Subcutaneous adipose tissue (tissue), 4 donors: ENCODE data around the gene OR2A25. TPM values are rescaled to one million over a fixed set of nuclear protein-coding genes. Genes with fewer than 3 reads are reported as not detected.

Source experiments
- total RNA-seq, 4 donors: library from RNA; depleted of rRNA; stranded (reverse); fragments of >200 nt; gene quantifications; one replicate each; pipeline ENCODE4 v1.1.0, GENCODE V29; 2016
- TF ChIP-seq, protein P1 (sequence below): fragments of 450-650 bp; IDR thresholded peaks from one replicate; pipeline ENCODE4 v1.5.1; 2016; ENCODE audit warnings: low read depth, mild to moderate bottlenecking, control low read depth, antibody characterized with exemption, moderate library complexity

Gene OR2A25
- total RNA-seq, 4 donors from 2014 or later = not detected

- TF ChIP-seq, protein P1, sequence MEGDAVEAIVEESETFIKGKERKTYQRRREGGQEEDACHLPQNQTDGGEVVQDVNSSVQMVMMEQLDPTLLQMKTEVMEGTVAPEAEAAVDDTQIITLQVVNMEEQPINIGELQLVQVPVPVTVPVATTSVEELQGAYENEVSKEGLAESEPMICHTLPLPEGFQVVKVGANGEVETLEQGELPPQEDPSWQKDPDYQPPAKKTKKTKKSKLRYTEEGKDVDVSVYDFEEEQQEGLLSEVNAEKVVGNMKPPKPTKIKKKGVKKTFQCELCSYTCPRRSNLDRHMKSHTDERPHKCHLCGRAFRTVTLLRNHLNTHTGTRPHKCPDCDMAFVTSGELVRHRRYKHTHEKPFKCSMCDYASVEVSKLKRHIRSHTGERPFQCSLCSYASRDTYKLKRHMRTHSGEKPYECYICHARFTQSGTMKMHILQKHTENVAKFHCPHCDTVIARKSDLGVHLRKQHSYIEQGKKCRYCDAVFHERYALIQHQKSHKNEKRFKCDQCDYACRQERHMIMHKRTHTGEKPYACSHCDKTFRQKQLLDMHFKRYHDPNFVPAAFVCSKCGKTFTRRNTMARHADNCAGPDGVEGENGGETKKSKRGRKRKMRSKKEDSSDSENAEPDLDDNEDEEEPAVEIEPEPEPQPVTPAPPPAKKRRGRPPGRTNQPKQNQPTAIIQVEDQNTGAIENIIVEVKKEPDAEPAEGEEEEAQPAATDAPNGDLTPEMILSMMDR = no peak
Measured at GRCh38 chr7:144074374-144074773, 4.8 kb downstream of the OR2A25 start.

- TF ChIP-seq, protein P1 = no peak
Measured at GRCh38 chr7:144085978-144086377, 16.4 kb downstream of the OR2A25 start, which contains the start of gene OR2A12. TSS of gene OR2A12 (plus strand) at chr7:144086278. CDS start at chr7:144095108, 8,830 bp downstream.

DNA sequence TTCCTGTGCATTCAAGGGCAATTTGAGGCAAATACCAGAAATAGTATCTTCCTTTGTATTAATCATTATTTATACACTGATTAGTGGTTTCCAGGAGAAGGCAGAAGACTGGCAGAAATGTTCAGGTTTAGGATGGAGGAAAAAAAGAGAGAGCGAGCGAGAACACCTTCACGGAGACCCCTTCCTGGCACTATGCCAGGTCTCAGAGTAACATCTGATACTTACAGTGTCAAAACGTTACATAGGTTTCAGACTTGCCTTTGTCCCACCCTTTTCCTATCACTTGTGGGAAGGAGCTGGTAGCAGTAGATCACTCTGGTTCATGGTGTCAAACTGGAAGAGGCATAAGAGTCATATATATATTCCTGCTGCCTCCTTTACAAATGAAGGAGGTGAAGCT is 17.1 kb downstream of the OR2A25 start:
- TF ChIP-seq, protein P1 = no peak

DNA sequence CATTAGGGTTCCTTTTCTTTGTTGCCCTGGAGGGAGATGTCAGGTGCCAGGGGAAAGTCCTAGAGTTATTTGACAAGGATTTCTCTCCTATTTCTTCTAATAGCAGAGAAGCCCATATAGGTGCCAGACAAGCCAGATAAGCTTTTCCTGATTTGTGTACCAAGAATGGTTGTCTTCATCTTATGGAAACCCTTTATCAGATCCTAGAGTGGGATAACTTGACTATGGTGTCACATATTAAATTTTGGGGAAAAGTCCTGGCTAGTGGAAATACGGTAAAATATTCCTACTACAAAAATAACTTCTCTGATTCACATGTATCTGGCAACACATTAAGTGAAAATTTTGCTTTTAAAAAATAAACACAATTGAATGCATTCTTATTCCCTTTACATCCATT is 17.6 kb downstream of the OR2A25 start:
- TF ChIP-seq, protein P1 = no peak

- TF ChIP-seq, protein P1 = no peak
Measured at GRCh38 chr7:144090667-144091066, 21.1 kb downstream of the OR2A25 start.

- TF ChIP-seq, protein P1 = no peak
Measured at GRCh38 chr7:144098776-144099175, 29.2 kb downstream of the OR2A25 start.

DNA sequence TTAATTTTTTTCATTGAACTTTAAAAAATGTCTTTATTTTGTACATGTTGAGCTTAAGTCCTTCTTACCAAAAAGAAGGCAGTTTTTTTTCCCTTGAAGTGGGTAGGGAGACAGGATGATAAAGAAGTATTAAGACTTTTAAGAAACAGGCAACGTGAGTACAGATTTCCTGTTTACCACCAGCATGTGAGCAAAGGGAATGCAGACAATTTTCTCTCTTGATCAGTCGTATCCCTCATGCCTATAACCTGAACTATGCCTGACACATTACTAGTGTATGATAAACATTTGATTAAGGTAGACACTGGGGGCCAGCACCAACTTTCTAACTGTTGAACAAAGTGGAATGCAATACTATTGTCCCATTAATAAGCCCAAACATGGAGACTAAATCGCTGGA is 31.0 kb downstream of the OR2A25 start:
- TF ChIP-seq, protein P1 = no peak

DNA sequence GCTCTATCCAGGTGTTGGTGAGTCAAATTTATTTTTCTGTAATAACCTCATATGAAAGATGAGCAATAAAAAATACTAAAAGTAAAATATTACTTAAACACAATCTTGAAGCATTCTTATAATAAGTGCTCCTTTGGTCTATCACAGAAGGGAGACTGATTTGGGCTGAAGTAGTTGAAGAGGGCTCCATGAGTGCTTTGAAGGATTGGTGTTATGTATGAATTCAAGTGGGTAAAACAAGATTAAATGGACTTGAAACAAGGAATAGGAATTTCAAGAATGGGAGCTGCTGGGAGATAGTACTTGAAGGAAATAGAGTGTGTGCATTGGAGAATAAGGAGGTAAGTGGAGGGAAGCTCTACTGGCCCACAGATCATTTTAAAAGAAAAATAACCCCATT is 32.4 kb downstream of the OR2A25 start:
- TF ChIP-seq, protein P1 = no peak
